ENCODE measurements around the gene HELB. TPM values are rescaled to one million over a fixed set of nuclear protein-coding genes. Genes with fewer than 3 reads are reported as not detected.
"Not testable (repeated sequence)": the region's sequence is repeated elsewhere in the genome, so short reads cannot be mapped to it uniquely, and the experiment has no call there.

Gene HELB
- total RNA-seq, 1 experiment from 2014 or later, result 10.7 TPM

GRCh38 chr12:66302827-66303169 is 505 bp downstream of the HELB start:
- no peak overlapping the region for H4K91ac ChIP-seq (ENCODE audit: insufficient read length, low read depth, low read length)
- peaks cover 0 to 12% (median 9%) of the 10 kb centered on the region in 3 experiments; a peak in 5 of 7 replicates for H3K36me3 Mint-ChIP-seq (ENCODE audit: insufficient read depth in 1 of 3, low read depth in 3 of 3)
- no peak for DNase-seq
- H4K5ac ChIP-seq (ENCODE audit: insufficient read length, low read depth, low read length), result peak overlapping the region; percentile 74
- H2BK5ac ChIP-seq (ENCODE audit: insufficient read length, low read length), result no peak overlapping the region
- H2BK120ac ChIP-seq (ENCODE audit: low read depth, low read length, poor library complexity, severe bottlenecking), result no peak overlapping the region
- H3K4me1 Mint-ChIP-seq, result peaks cover 17 to 20% of the 10 kb centered on the region in 2 experiments
- no peak overlapping the region for H2BK15ac ChIP-seq (ENCODE audit: low read depth, low read length)
- peak overlapping the region; percentile 98 to 99 for H3K4me3 Mint-ChIP-seq
- no peak overlapping the region for H2BK20ac ChIP-seq (ENCODE audit: low read depth, low read length, poor library complexity, severe bottlenecking)
- H3K4me2 ChIP-seq (ENCODE audit: insufficient read depth, insufficient read length, low read length), result peak overlapping the region; percentile 66
- peak overlapping the region; percentile 19 for H3K56ac ChIP-seq (ENCODE audit: insufficient read length, low read depth, low read length)
- H3K27ac ChIP-seq (ENCODE audit: insufficient read length, low read depth, low read length), result peak overlapping the region; percentile 29
- TF ChIP-seq CTCF (conservative IDR thresholded peaks at IDR 0.05), result no peak
- H3K18ac ChIP-seq (ENCODE audit: insufficient read length, low read depth, low read length), result peak overlapping the region; percentile 95
- H2AFZ ChIP-seq (ENCODE audit: low read length), result no peak overlapping the region
- H3K79me1 ChIP-seq (ENCODE audit: insufficient read depth, low read depth, low read length, poor library complexity, severe bottlenecking), result no peaks in the 10 kb centered on the region
- no peak overlapping the region for H3K23ac ChIP-seq (ENCODE audit: insufficient read length, low read depth, low read length)
- peak overlapping the region in 2 of 3 experiments; percentile 99 to 100; a peak in 5 of 7 replicates for H3K27ac Mint-ChIP-seq
- peaks cover 10% of the 10 kb centered on the region for H3K23me2 ChIP-seq (ENCODE audit: insufficient read length, low read depth, low read length, poor library complexity, severe bottlenecking)
- no peak overlapping the region for H4K8ac ChIP-seq (replicated peaks; ENCODE audit: insufficient read length, low read depth, low read length)
- peak overlapping the region; percentile 95 for H3K9ac ChIP-seq (ENCODE audit: extremely low read depth, insufficient read length, low read length)
- H3K79me2 ChIP-seq (ENCODE audit: insufficient read depth, low read length), result no peaks in the 10 kb centered on the region
- H2AK5ac ChIP-seq (ENCODE audit: insufficient read length, low read length), result no peak overlapping the region
- H2BK12ac ChIP-seq (ENCODE audit: insufficient read length, low read depth, low read length), result no peak overlapping the region
- no CpG with 5 or more reads among the region's 6 CpGs for WGBS (ENCODE audit: extremely low coverage, insufficient read length, low lambda C conversion rate)
- H3K14ac ChIP-seq (ENCODE audit: insufficient read depth, low read length), result peak overlapping the region; percentile 89
- no peaks in the 10 kb centered on the region for H3K9me3 Mint-ChIP-seq
- no peaks in the 10 kb centered on the region for H3K9me3 ChIP-seq (ENCODE audit: control insufficient read depth, low read depth, low read length)
- no peaks in the 10 kb centered on the region; the same call in 1 of the 2 replicates for H3K4me1 ChIP-seq (ENCODE audit: insufficient read depth, low read length)
- H3K27me3 Mint-ChIP-seq (ENCODE audit: low read depth), result peaks cover 17% of the 10 kb centered on the region
- no peak overlapping the region for H3K4ac ChIP-seq (ENCODE audit: low read depth, low read length)
- H4K20me1 ChIP-seq (ENCODE audit: control insufficient read depth, insufficient read depth, insufficient read length), result no peaks in the 10 kb centered on the region
- no peak overlapping the region for H3T11ph ChIP-seq (ENCODE audit: low read length)
- no peaks in the 10 kb centered on the region for H3K27me3 ChIP-seq (ENCODE audit: insufficient read depth, low read length)

GRCh38 chr12:66303316-66303804 is 1.1 kb downstream of the HELB start:
- H4K8ac ChIP-seq (replicated peaks; ENCODE audit: insufficient read length, low read depth, low read length); H2BK120ac ChIP-seq (ENCODE audit: low read depth, low read length, poor library complexity, severe bottlenecking); H2AFZ ChIP-seq (ENCODE audit: low read length); H3K9ac ChIP-seq (ENCODE audit: extremely low read depth, insufficient read length, low read length); H3K27ac ChIP-seq (ENCODE audit: insufficient read length, low read depth, low read length); H4K91ac ChIP-seq (ENCODE audit: insufficient read length, low read depth, low read length); H3K79me2 ChIP-seq (ENCODE audit: insufficient read depth, low read length); H3K4me1 ChIP-seq (ENCODE audit: insufficient read depth, low read length); H3K4ac ChIP-seq (ENCODE audit: low read depth, low read length); H3K23ac ChIP-seq (ENCODE audit: insufficient read length, low read depth, low read length); H3K14ac ChIP-seq (ENCODE audit: insufficient read depth, low read length); H3T11ph ChIP-seq (ENCODE audit: low read length); DNase-seq; H3K27ac Mint-ChIP-seq; H2AK5ac ChIP-seq (ENCODE audit: insufficient read length, low read length); H2BK20ac ChIP-seq (ENCODE audit: low read depth, low read length, poor library complexity, severe bottlenecking); H2BK12ac ChIP-seq (ENCODE audit: insufficient read length, low read depth, low read length); H3K23me2 ChIP-seq (ENCODE audit: insufficient read length, low read depth, low read length, poor library complexity, severe bottlenecking); H3K79me1 ChIP-seq (ENCODE audit: insufficient read depth, low read depth, low read length, poor library complexity, severe bottlenecking); H2BK5ac ChIP-seq (ENCODE audit: insufficient read length, low read length); H4K20me1 ChIP-seq (ENCODE audit: control insufficient read depth, insufficient read depth, insufficient read length); H3K27me3 ChIP-seq (ENCODE audit: insufficient read depth, low read length); H3K9me3 Mint-ChIP-seq; H3K18ac ChIP-seq (ENCODE audit: insufficient read length, low read depth, low read length); H3K9me3 ChIP-seq (ENCODE audit: control insufficient read depth, low read depth, low read length); H4K5ac ChIP-seq (ENCODE audit: insufficient read length, low read depth, low read length); H3K56ac ChIP-seq (ENCODE audit: insufficient read length, low read depth, low read length); H2BK15ac ChIP-seq (ENCODE audit: low read depth, low read length): not testable (repeated sequence)
- Mint-ChIP-seq H3K4me1 (peaks cover 17 to 20% of the 10 kb centered on the region in 2 experiments), H3K36me3 (ENCODE audit: insufficient read depth in 1 of 3, low read depth in 3 of 3) (peaks cover 0 to 13% (median 12%) of the 10 kb centered on the region in 3 experiments; a peak in 5 of 7 replicates), H3K27me3 (ENCODE audit: low read depth) (peaks cover 17% of the 10 kb centered on the region), H3K4me3 (peak overlapping the region; percentile 98 to 99)
- WGBS (ENCODE audit: extremely low coverage, insufficient read length, low lambda C conversion rate), result no CpG with 5 or more reads among the region's 14 CpGs
- H3K4me2 ChIP-seq (ENCODE audit: insufficient read depth, insufficient read length, low read length), result peak overlapping the region; percentile 66

Measured in H9 (cell line).